ENCODE measurements around the gene GPR157. TPM values are rescaled to one million over a fixed set of nuclear protein-coding genes. Genes with fewer than 3 reads are reported as not detected.
A peak's percentile ranks its signal among the peaks of the same experiment; 100 is the strongest.

Gene GPR157
- total and polyA plus RNA-seq, 2 of the 13 experiments (the other 11 are each of a cell fraction or from before 2014, with no cell fraction given), result 10.1 to 19.2 TPM

- TF ChIP-seq AHDC1 (CRISPR knock-in tag; IDR thresholded peaks at IDR 0.05; ENCODE audit: borderline replicate concordance) (peak; percentile 40; the same call in 1 of the 2 replicates), POLR2A (IDR thresholded peaks at IDR 0.05; ENCODE audit: insufficient read depth in 1 of 2, low read depth in 2 of 2, low read length in 2 of 2) (no peak), RELA (CRISPR knock-in tag; IDR thresholded peaks at IDR 0.05) (no peak), TEAD3 (CRISPR knock-in tag; optimal IDR thresholded peaks at IDR 0.05; ENCODE audit: borderline replicate concordance) (no peak), ZNF800 (CRISPR knock-in tag; IDR thresholded peaks at IDR 0.05) (peak; percentile 27; the same call in 1 of the 2 replicates), ZMYM2 (CRISPR knock-in tag; IDR thresholded peaks at IDR 0.05) (no peak), KAT2B (IDR thresholded peaks at IDR 0.05; ENCODE audit: borderline replicate concordance, low read depth, low read length) (no peak), ZNF773 (CRISPR knock-in tag; IDR thresholded peaks at IDR 0.05; ENCODE audit: borderline replicate concordance) (no peak), RXRA (CRISPR knock-in tag; IDR thresholded peaks at IDR 0.05) (peak; percentile 71; the same call in 1 of the 2 replicates), HDAC6 (IDR thresholded peaks at IDR 0.05; ENCODE audit: low read depth, low read length) (no peak), ZNF879 (CRISPR knock-in tag; IDR thresholded peaks at IDR 0.05) (no peak), ZNF136 (CRISPR knock-in tag; IDR thresholded peaks at IDR 0.05; ENCODE audit: low read depth) (no peak), ATRX (CRISPR knock-in tag; IDR thresholded peaks at IDR 0.05; ENCODE audit: borderline replicate concordance) (no peak), REST (IDR thresholded peaks at IDR 0.05; ENCODE audit: borderline replicate concordance in 1 of 2, low read depth in 1 of 2, low read length in 2 of 2) (no peak), SRSF9 (IDR thresholded peaks at IDR 0.05; ENCODE audit: borderline replicate concordance, insufficient read depth, low read depth, low read length, poor library complexity, severe bottlenecking) (no peak), MXD4 (CRISPR knock-in tag; IDR thresholded peaks at IDR 0.05) (no peak)
- TF ChIP-seq, protein P1, sequence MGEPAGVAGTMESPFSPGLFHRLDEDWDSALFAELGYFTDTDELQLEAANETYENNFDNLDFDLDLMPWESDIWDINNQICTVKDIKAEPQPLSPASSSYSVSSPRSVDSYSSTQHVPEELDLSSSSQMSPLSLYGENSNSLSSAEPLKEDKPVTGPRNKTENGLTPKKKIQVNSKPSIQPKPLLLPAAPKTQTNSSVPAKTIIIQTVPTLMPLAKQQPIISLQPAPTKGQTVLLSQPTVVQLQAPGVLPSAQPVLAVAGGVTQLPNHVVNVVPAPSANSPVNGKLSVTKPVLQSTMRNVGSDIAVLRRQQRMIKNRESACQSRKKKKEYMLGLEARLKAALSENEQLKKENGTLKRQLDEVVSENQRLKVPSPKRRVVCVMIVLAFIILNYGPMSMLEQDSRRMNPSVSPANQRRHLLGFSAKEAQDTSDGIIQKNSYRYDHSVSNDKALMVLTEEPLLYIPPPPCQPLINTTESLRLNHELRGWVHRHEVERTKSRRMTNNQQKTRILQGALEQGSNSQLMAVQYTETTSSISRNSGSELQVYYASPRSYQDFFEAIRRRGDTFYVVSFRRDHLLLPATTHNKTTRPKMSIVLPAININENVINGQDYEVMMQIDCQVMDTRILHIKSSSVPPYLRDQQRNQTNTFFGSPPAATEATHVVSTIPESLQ (CRISPR knock-in tag; conservative IDR thresholded peaks at IDR 0.05), result no peak
Observed at GRCh38 chr1:9100471-9101043, 28.3 kb downstream of the GPR157 start (continued).

All from HepG2 (cell line).